Measurements from ENCODE around the gene AIPL1. TPM values are rescaled to one million over a fixed set of nuclear protein-coding genes. Genes with fewer than 3 reads are reported as not detected.

Gene AIPL1
- total and polyA plus RNA-seq, 2 of the 4 experiments (the other 2 are of a cell fraction): not detected

Other genes starting within 250 kb of the AIPL1 start
- gene PIMREG, start 9.3 kb upstream of the AIPL1 start, total RNA-seq (2012; rRNA removed): 19.4 and 21.5 TPM in 2 replicates
- 25.9 and 36.8 TPM in 2 replicates for gene PIMREG, start 9.3 kb upstream of the AIPL1 start, polyA plus RNA-seq (2012; rRNA removed)
- gene PITPNM3, start 121.4 kb upstream of the AIPL1 start, total RNA-seq (2012; rRNA removed): 0.54 and 0.56 TPM in 2 replicates
- 1.7 and 2.0 TPM in 2 replicates for gene PITPNM3, start 121.4 kb upstream of the AIPL1 start, polyA plus RNA-seq (2012; rRNA removed)
- 17.6 and 18.3 TPM in 2 replicates for gene KIAA0753, start 205.6 kb upstream of the AIPL1 start, total RNA-seq (2012; rRNA removed)
- 6.8 and 10.2 TPM in 2 replicates for gene KIAA0753, start 205.6 kb upstream of the AIPL1 start, polyA plus RNA-seq (2012; rRNA removed)
- 45.0 and 174 TPM in 2 replicates for gene TXNDC17, start 205.9 kb upstream of the AIPL1 start, total RNA-seq (2012; rRNA removed)
- 494 and 518 TPM in 2 replicates for gene TXNDC17, start 205.9 kb upstream of the AIPL1 start, polyA plus RNA-seq (2012; rRNA removed)
- gene MED31, start 216.5 kb upstream of the AIPL1 start, total RNA-seq (2012; rRNA removed): 5.6 and 8.1 TPM in 2 replicates
- gene MED31, start 216.5 kb upstream of the AIPL1 start, polyA plus RNA-seq (2012; rRNA removed): 11.6 and 13.9 TPM in 2 replicates
- gene C17orf100, start 216.6 kb upstream of the AIPL1 start, total RNA-seq (2012; rRNA removed): 0.18 and 0.28 TPM in 2 replicates
- 1.8 and 2.9 TPM in 2 replicates for gene C17orf100, start 216.6 kb upstream of the AIPL1 start, polyA plus RNA-seq (2012; rRNA removed)